Retinal pigment epithelial cell (primary cell): ENCODE measurements around the gene DLL3.

Experiments
- DNase-seq: peaks from one replicate; pipeline ENCODE4 v3.0.0-alpha.2; 2010; ENCODE audit warnings: low read depth
- H3K4me3 ChIP-seq: 2 replicates; pipeline ENCODE4 v1.5.1; 2011; ENCODE audit warnings: mild to moderate bottlenecking, low read length, control low read depth, moderate library complexity
- CTCF ChIP-seq: conservative IDR thresholded peaks from 2 replicates; pipeline ENCODE4 v1.5.1; 2011; ENCODE audit warnings: low read depth, low read length, control low read depth, inconsistent platforms

DLL3 gene

GRCh38 chr19:39489756-39490155 lies 9.0 kb upstream of the DLL3 start:
- H3K4me3 ChIP-seq: no peak overlapping the region
- TF ChIP-seq CTCF: no peak
- no peak for DNase-seq

GRCh38 chr19:39492225-39492624 lies 6.5 kb upstream of the DLL3 start:
- DNase-seq: no peak
- no peak for TF ChIP-seq CTCF
- H3K4me3 ChIP-seq: no peak overlapping the region

- H3K4me3 ChIP-seq: no peak overlapping the region
- DNase-seq: no peak
- no peak for TF ChIP-seq CTCF
Observed at GRCh38 chr19:39492788-39493187, 6.0 kb upstream of the DLL3 start.

GRCh38 chr19:39494661-39495060 lies 4.1 kb upstream of the DLL3 start:
- no peak for TF ChIP-seq CTCF
- H3K4me3 ChIP-seq: no peak overlapping the region
- DNase-seq: no peak

GRCh38 chr19:39496063-39496462 lies 2.7 kb upstream of the DLL3 start:
- H3K4me3 ChIP-seq: no peak overlapping the region
- no peak for DNase-seq
- no peak for TF ChIP-seq CTCF

GRCh38 chr19:39497701-39497995 lies 1.1 kb upstream of the DLL3 start:
- H3K4me3 ChIP-seq: no peak overlapping the region
- no peak for DNase-seq
- TF ChIP-seq CTCF: no peak

- peak overlapping the region; percentile 20 for H3K4me3 ChIP-seq
- TF ChIP-seq CTCF: peak; percentile 45
- DNase-seq: no peak
Observed at GRCh38 chr19:39497996-39498797, 550 bp upstream of the DLL3 start.
